RWPE1 (cell line): ENCODE results near the gene DDX60.

ENCODE experiments used
- CTCF ChIA-PET: fragments of 350-600 bp; sonication (Branson Sonifier 250); formaldehyde crosslinking; extraction: SDS; loops from one replicate; lab custom pipeline; 2021; lab: Yijun Ruan, JAX
- POLR2A ChIA-PET: fragments of 400-600 bp; formaldehyde crosslinking; extraction: SDS; loops from one replicate; lab custom pipeline; 2020; ENCODE audit warnings: antibody characterized with exemption; ENCODE audit not compliant: low non-redundant PET; lab: Yijun Ruan, JAX
- DNase-seq: peaks from one replicate; pipeline ENCODE4 v3.0.0; 2012; ENCODE audit warnings: low spot score
- H3K27ac ChIP-seq: fragments of 450-650 bp; 2 replicates; pipeline ENCODE4 v1.5.1; 2017
- TF ChIP-seq, protein P1 (sequence below): fragments of 450-650 bp; conservative IDR thresholded peaks from 2 replicates; pipeline ENCODE4 v1.5.1; 2017; ENCODE audit warnings: low read depth, mild to moderate bottlenecking

The DDX60 gene

DNA sequence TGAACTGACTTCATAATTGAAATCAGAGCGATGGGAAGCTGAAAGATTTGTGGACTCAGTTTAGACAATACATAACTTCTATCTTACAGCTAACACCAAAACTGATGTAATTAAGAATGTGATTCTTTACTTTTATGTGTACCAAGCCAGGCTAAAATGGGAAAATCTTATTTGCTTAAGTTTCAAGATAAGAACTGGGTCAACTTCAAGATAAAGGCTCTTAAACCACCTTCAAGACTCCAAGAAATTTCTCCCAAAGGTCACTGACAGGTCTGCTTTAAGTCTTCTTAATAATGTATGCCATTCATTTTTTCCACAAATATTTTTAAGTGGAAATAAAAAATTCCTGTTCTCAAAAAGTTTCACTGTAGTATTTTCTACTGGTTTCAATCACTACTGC lies 55.5 kb downstream of the DDX60 start:
- CTCF ChIA-PET: no interaction called here

DNA sequence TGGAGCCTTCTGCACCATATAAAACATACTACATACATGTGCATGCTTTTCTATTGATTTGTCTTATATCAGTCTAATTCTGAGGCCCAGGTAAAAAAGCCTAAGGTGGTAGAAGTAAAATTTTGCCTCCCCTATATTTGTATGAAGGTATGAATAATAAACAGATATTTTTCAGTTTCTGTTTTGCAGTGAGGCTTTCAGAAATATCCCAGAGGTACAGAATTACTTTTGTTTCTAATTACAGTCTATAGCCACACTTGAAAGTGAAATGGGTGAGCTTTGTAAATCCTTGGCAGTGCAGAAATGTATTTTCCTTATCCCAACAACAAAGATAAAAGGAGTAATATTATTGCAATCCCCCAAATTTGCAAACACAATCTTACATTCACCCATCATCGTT lies 59.5 kb downstream of the DDX60 start:
- no peak for DNase-seq
- no peak overlapping the region for H3K27ac ChIP-seq
- CTCF ChIA-PET: no interaction called here
- TF ChIP-seq, protein P1, sequence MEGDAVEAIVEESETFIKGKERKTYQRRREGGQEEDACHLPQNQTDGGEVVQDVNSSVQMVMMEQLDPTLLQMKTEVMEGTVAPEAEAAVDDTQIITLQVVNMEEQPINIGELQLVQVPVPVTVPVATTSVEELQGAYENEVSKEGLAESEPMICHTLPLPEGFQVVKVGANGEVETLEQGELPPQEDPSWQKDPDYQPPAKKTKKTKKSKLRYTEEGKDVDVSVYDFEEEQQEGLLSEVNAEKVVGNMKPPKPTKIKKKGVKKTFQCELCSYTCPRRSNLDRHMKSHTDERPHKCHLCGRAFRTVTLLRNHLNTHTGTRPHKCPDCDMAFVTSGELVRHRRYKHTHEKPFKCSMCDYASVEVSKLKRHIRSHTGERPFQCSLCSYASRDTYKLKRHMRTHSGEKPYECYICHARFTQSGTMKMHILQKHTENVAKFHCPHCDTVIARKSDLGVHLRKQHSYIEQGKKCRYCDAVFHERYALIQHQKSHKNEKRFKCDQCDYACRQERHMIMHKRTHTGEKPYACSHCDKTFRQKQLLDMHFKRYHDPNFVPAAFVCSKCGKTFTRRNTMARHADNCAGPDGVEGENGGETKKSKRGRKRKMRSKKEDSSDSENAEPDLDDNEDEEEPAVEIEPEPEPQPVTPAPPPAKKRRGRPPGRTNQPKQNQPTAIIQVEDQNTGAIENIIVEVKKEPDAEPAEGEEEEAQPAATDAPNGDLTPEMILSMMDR: no peak
- POLR2A ChIA-PET: no interaction called here

More for the DNA sequence above, 55.5 kb downstream of the DDX60 start:
- H3K27ac ChIP-seq: no peak overlapping the region
- POLR2A ChIA-PET: no interaction called here
- no peak for DNase-seq
- TF ChIP-seq, protein P1: no peak

DNA sequence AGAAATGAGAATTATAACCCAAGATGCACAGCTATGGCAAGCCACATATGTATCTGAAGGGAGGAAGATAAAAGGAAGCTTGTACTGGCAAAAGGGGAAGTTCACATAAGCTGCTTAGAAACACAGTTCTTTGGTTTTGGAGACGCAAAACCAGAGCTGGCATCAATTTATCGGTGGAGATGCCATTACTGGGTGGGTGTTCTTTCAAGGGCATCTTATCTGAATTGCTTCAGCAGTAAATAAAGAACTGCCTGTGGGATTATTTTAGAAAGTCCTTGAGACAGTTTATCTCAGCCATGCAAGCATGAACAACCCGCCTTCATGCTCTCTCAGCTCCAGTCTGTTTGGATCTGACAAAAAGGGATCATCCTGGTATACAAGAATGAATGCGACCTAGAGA lies 60.8 kb downstream of the DDX60 start:
- H3K27ac ChIP-seq: no peak overlapping the region
- ChIA-PET POLR2A (no interaction called here), CTCF (no interaction called here)
- DNase-seq: no peak
- TF ChIP-seq, protein P1: no peak

DNA sequence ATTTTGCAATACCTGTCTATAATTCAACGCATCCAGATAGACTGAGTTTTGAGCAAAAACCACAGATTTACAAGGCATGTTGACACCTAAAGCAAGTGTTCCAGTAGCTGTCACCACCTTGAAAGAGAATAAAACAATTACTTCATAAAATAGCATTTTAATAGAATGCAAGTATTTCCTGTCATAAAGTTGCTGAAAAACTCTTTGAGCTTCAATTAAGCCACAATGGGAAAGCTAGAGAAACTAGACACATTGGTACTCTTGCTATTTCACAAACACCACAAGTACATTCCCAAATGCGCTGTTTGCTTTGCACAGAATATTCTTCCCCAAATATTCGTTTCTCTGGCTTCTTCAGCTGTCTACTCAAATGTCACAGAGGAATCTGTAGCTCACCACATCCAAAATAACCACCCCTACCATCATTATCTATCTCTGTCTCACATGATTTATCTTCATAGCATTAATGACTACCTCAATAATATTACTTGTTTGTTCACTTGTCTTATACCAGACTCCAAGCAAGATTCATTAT lies 70.3 kb downstream of the DDX60 start:
- TF ChIP-seq, protein P1: no peak
- DNase-seq: no peak
- POLR2A ChIA-PET: no interaction called here
- H3K27ac ChIP-seq: no peak overlapping the region
- CTCF ChIA-PET: no interaction called here

- POLR2A ChIA-PET: no interaction called here
- no peak overlapping the region for H3K27ac ChIP-seq
- DNase-seq: no peak
- TF ChIP-seq, protein P1: no peak
- CTCF ChIA-PET: no interaction called here
Observed at GRCh38 chr4:168247603-168248002, 70.9 kb downstream of the DDX60 start.

GRCh38 chr4:168241953-168242352 lies 76.6 kb downstream of the DDX60 start:
- no peak for DNase-seq
- H3K27ac ChIP-seq: no peak overlapping the region
- CTCF ChIA-PET: no interaction called here
- TF ChIP-seq, protein P1: no peak
- POLR2A ChIA-PET: no interaction called here

DNA sequence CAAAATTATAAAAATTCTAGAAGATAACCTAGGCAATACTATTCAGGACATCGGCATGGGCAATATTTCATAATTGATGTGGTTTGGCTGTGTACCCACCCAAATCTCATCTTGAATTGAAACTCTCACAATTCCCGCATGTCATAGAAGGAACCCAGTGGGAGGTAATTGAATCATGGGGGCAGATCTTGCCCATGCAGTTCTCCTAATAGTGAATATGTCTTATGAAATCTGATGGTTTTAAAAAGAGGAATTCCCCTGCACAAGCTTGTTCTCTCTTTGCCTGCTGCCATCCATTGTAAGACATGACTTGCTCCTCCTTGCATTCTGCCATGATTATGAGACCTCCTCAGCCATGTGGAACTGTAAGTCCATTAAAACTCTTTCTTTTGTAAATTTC lies 77.7 kb downstream of the DDX60 start:
- TF ChIP-seq, protein P1: no peak
- ChIA-PET POLR2A (no interaction called here), CTCF (interaction anchor here (1.0 kb wide), 1 partner anchor 13 kb away, joined by 4 read pairs; no protein-coding TSS in a partner anchor)
- no peak for DNase-seq
- H3K27ac ChIP-seq: no peak overlapping the region
